ENCODE data around the gene IFT88.

IFT88 gene

GRCh38 chr13:20566898-20567874, at the start of gene IFT88:
Gene IFT88 (plus strand): TSS chr13:20567157. CDS start chr13:20574386, 7,229 bp downstream.
- DNase-seq = peak; percentile 86

- no peak for DNase-seq
Measured at GRCh38 chr13:20518660-20519100, 48.3 kb upstream of the IFT88 start.

- DNase-seq = no peak
Measured at GRCh38 chr13:20519875-20520274, 47.1 kb upstream of the IFT88 start.

GRCh38 chr13:20521364-20522115, 45.4 kb upstream of the IFT88 start:
- DNase-seq = peak; percentile 4

GRCh38 chr13:20525144-20525600, 41.8 kb upstream of the IFT88 start:
- DNase-seq = no peak

GRCh38 chr13:20525601-20526544, 41.1 kb upstream of the IFT88 start, which contains the start of gene CRYL1:
Gene CRYL1 (minus strand): TSS chr13:20525857. CDS start chr13:20525794, 63 bp downstream.
- peak; percentile 27 for DNase-seq

GRCh38 chr13:20526664-20527063, 40.3 kb upstream of the IFT88 start:
- DNase-seq = no peak

- DNase-seq = no peak
Measured at GRCh38 chr13:20528452-20528851, 38.5 kb upstream of the IFT88 start.

- no peak for DNase-seq
Measured at GRCh38 chr13:20534038-20534608, 32.8 kb upstream of the IFT88 start.

- DNase-seq = no peak
Measured at GRCh38 chr13:20536992-20537391, 30.0 kb upstream of the IFT88 start.

GRCh38 chr13:20544201-20544923, 22.6 kb upstream of the IFT88 start:
- DNase-seq = peak; percentile 33

GRCh38 chr13:20546556-20546955, 20.4 kb upstream of the IFT88 start:
- peak; percentile 67 for DNase-seq

GRCh38 chr13:20547479-20547908, 19.5 kb upstream of the IFT88 start:
- no peak for DNase-seq

GRCh38 chr13:20550799-20551198, 16.2 kb upstream of the IFT88 start:
- DNase-seq = no peak

- no peak for DNase-seq
Measured at GRCh38 chr13:20553311-20553710, 13.6 kb upstream of the IFT88 start.

GRCh38 chr13:20558982-20559381, 8.0 kb upstream of the IFT88 start:
- no peak for DNase-seq

GRCh38 chr13:20559659-20560356, 7.1 kb upstream of the IFT88 start:
- DNase-seq = no peak

GRCh38 chr13:20561741-20562140, 5.2 kb upstream of the IFT88 start:
- DNase-seq = no peak

- DNase-seq = no peak
Measured at GRCh38 chr13:20565115-20565736, 1.7 kb upstream of the IFT88 start.

GRCh38 chr13:20566468-20566897, 474 bp upstream of the IFT88 start:
- DNase-seq = peak; percentile 73

Measured in OCI-M1 (cell line).